Measurements from ENCODE around the gene MPZL1. TPM values are rescaled to one million over a fixed set of nuclear protein-coding genes. Genes with fewer than 3 reads are reported as not detected.

MPZL1 gene
- total and polyA plus RNA-seq, 5 donors: 20.4 to 73.7 (median 58.5) TPM

DNA sequence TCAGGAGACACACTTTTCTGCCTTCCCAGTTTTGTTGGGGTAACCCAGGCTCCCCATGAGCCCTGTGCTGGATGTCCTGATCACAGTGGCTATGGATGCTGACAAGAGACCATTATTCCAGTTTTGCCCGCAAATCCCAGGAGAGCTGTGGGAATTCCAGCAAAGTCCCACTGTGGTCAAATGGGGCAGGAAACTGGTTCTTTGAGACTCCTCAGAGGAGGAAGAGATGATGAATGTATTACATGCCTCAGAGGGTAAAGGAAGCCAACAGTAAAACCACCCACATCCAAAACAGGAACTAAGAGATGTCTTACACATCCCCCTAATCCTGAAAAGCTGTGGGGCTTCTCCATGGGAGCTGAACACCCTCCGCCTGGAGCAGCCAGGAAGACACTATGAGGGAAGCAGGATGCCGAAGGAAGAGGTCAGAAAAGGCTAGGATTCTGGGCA, 12.8 kb upstream of the MPZL1 start:
- Histone ChIP-seq H3K4me1 (ENCODE audit: control insufficient read depth, insufficient read depth, low read length) (no peaks in the 10 kb centered on the region), H3K27ac (ENCODE audit: low read length) (no peak overlapping the region), H3K9me3 (ENCODE audit: control insufficient read depth, low read length) (no peaks in the 10 kb centered on the region), H3K27me3 (ENCODE audit: control insufficient read depth, insufficient read depth) (no peaks in the 10 kb centered on the region), H3K4me3 (ENCODE audit: low read length) (no peak overlapping the region)
- DNase-seq (no peak), ATAC-seq (no peak)
- intact Hi-C loops (cut with DNase I): no loop called here
- 58% methylated on average over 3 of the region's 3 CpGs for WGBS

GRCh38 chr1:167710836-167711235, 10.9 kb upstream of the MPZL1 start:
- no peaks in the 10 kb centered on the region for H3K27me3 ChIP-seq (ENCODE audit: control insufficient read depth, insufficient read depth)
- H3K4me1 ChIP-seq (ENCODE audit: control insufficient read depth, insufficient read depth, low read length): no peaks in the 10 kb centered on the region
- no peak overlapping the region for H3K4me3 ChIP-seq (ENCODE audit: low read length)
- 92% methylated on average over 1 of the region's 1 CpG for WGBS
- ATAC-seq: no peak
- H3K9me3 ChIP-seq (ENCODE audit: control insufficient read depth, low read length): no peaks in the 10 kb centered on the region
- no peak overlapping the region for H3K27ac ChIP-seq (ENCODE audit: low read length)
- no peak for DNase-seq
- intact Hi-C loops (cut with DNase I): no loop called here

DNA sequence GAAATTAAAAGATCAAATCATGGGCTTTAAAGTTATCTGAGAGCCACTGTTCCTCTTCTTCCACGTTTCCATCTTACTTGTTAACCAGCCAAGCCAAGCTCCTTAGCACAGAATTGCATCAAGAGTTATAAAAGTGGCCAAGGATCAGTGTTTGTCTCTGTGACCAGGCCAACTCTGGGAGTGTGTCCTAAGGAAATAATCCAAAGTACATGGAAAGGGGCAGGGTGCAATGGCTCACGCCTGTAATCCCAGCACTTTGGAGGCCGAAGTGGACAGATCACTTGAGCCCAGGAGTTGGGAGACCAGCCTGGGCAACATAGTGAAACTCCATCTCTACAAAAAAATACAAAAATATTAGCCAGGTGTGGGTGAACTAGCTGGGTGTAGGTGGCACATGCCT, 10.0 kb upstream of the MPZL1 start:
- no peak overlapping the region for H3K4me3 ChIP-seq (ENCODE audit: low read length)
- peak in 1 of 2 donors; percentile 29 for ATAC-seq
- no peaks in the 10 kb centered on the region for H3K27me3 ChIP-seq (ENCODE audit: control insufficient read depth, insufficient read depth)
- intact Hi-C loops (cut with DNase I): no loop called here
- no peaks in the 10 kb centered on the region for H3K4me1 ChIP-seq (ENCODE audit: control insufficient read depth, insufficient read depth, low read length)
- 52% methylated on average over 3 of the region's 3 CpGs for WGBS
- H3K9me3 ChIP-seq (ENCODE audit: control insufficient read depth, low read length): no peaks in the 10 kb centered on the region
- DNase-seq: peak in 1 of 3 donors; percentile 73
- H3K27ac ChIP-seq (ENCODE audit: low read length): no peak overlapping the region

- WGBS: 20% methylated on average over 31 of the region's 31 CpGs
- Histone ChIP-seq H3K27ac (ENCODE audit: low read length) (peak overlapping the region; percentile 46), H3K4me3 (ENCODE audit: low read length) (peak overlapping the region; percentile 39), H3K27me3 (ENCODE audit: control insufficient read depth, insufficient read depth) (no peaks in the 10 kb centered on the region), H3K4me1 (ENCODE audit: control insufficient read depth, insufficient read depth, low read length) (no peaks in the 10 kb centered on the region), H3K9me3 (ENCODE audit: control insufficient read depth, low read length) (no peaks in the 10 kb centered on the region)
- DNase-seq (peak; percentile 28 to 80 (median 67)), ATAC-seq (peak in 1 of 2 donors; percentile 2)
- intact Hi-C loops (cut with DNase I): no loop called here
Measured at GRCh38 chr1:167713330-167714081, 8.3 kb upstream of the MPZL1 start.

DNA sequence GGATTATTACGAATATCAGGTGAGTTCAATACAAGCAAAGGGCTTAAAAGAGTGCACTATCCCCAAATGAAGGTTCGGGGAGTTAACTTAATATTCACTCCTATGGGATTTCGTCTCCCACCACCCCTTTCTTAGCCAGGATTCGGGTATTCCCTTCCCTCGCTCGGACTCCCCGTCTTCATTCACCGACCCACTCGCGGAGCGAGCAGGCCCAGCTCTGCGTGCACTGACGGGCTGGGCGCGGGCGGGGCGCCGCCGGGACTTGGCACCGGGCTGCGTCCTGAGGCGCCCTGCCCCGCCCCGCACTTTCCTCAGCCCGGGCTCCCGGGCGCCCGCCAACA, 7.7 kb upstream of the MPZL1 start:
- intact Hi-C loops (cut with DNase I): no loop called here
- peak overlapping the region; percentile 46 for H3K27ac ChIP-seq (ENCODE audit: low read length)
- H3K4me1 ChIP-seq (ENCODE audit: control insufficient read depth, insufficient read depth, low read length): no peaks in the 10 kb centered on the region
- ATAC-seq: peak; percentile 93
- H3K4me3 ChIP-seq (ENCODE audit: low read length): peak overlapping the region; percentile 39
- peak in 1 of 3 donors; percentile 96 for DNase-seq
- H3K9me3 ChIP-seq (ENCODE audit: control insufficient read depth, low read length): no peaks in the 10 kb centered on the region
- no peaks in the 10 kb centered on the region for H3K27me3 ChIP-seq (ENCODE audit: control insufficient read depth, insufficient read depth)
- under 1% methylated on average over 28 of the region's 28 CpGs for WGBS

GRCh38 chr1:167714439-167715156, 7.2 kb upstream of the MPZL1 start:
- intact Hi-C loops (cut with DNase I): no loop called here
- H3K4me3 ChIP-seq (ENCODE audit: low read length): peak overlapping the region; percentile 47

DNA sequence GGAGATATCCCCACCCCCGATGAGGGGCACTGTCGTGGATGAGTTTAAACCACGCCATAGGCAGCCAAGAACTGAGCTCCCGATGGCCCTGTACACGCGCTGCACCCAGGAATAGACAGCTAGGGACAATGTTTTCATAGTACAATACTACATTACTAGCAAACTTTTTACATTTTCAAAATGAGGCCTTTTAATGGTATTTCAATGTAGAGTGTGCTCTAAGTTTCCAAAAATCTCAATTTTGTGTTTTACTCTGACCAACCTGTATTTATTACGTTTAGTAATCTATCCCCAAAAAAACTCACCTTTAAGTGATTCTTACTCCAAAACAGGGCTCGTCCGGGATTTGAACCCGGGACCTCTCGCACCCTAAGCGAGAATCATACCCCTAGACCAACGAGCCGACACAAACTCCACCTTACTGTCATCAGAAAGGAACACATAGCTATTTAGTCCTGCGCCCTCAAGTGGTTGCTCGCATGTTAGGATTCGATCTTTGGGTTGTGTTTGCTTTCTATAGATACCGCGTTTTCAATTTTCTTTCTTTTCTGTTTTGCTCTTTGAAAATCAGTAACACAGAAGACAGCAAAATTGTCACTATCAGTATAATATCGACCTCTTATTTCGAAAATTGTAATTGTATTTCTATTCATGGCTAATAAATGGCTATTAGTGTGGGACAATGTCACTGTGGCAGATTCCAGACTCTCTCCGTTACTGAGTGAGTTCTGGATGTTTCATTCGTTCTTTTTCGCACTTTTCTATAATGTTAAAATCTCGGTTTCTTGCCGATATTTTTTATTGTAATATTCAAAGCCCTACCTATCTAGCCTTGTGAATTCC, 6.4 kb upstream of the MPZL1 start:
- H3K27ac ChIP-seq (ENCODE audit: low read length): peak overlapping the region; percentile 23
- peak; percentile 52 to 62 for ATAC-seq
- DNase-seq: peak; percentile 77 to 92 (median 89)
- no peaks in the 10 kb centered on the region for H3K4me1 ChIP-seq (ENCODE audit: control insufficient read depth, insufficient read depth, low read length)
- WGBS: under 1% methylated on average over 26 of the region's 26 CpGs
- H3K27me3 ChIP-seq (ENCODE audit: control insufficient read depth, insufficient read depth): no peaks in the 10 kb centered on the region
- intact Hi-C loops (cut with DNase I): no loop called here
- H3K9me3 ChIP-seq (ENCODE audit: control insufficient read depth, low read length): no peaks in the 10 kb centered on the region
- H3K4me3 ChIP-seq (ENCODE audit: low read length): peak overlapping the region; percentile 80

More at GRCh38 chr1:167714439-167715156, 7.2 kb upstream of the MPZL1 start:
- under 1% methylated on average over 50 of the region's 50 CpGs for WGBS
- DNase-seq (peak; percentile 75 to 96 (median 91)), ATAC-seq (peak; percentile 84 to 85)
- Histone ChIP-seq H3K4me1 (ENCODE audit: control insufficient read depth, insufficient read depth, low read length) (no peaks in the 10 kb centered on the region), H3K27me3 (ENCODE audit: control insufficient read depth, insufficient read depth) (no peaks in the 10 kb centered on the region), H3K27ac (ENCODE audit: low read length) (peak overlapping the region; percentile 46), H3K9me3 (ENCODE audit: control insufficient read depth, low read length) (no peaks in the 10 kb centered on the region)

- ATAC-seq (no peak), DNase-seq (no peak)
- H3K27ac ChIP-seq (ENCODE audit: low read length): no peak overlapping the region
- WGBS: 4% methylated on average over 4 of the region's 4 CpGs
- H3K4me3 ChIP-seq (ENCODE audit: low read length): peak overlapping the region; percentile 80
- intact Hi-C loops (cut with DNase I): no loop called here
- H3K9me3 ChIP-seq (ENCODE audit: control insufficient read depth, low read length): no peaks in the 10 kb centered on the region
- H3K27me3 ChIP-seq (ENCODE audit: control insufficient read depth, insufficient read depth): no peaks in the 10 kb centered on the region
- no peaks in the 10 kb centered on the region for H3K4me1 ChIP-seq (ENCODE audit: control insufficient read depth, insufficient read depth, low read length)
Measured at GRCh38 chr1:167716000-167716271, 5.8 kb upstream of the MPZL1 start.

DNA sequence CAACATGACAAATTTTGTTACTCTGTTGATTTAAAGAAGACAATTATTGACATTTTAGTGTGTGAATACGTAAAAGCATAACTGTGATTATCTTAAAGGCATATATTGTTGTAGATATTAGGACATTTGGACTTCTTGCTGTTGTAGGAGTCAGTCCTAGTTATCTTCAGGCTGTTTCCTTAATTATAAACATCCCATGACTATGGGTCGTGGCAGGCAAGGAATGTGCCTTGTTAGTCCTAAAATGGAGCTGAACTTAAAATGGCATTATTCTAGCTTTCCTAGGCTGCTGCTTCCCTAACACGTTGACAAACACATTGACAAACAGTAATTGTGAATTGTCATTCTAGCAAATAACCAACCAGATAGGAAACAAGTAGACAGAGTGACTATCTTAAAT, 4.4 kb upstream of the MPZL1 start:
- no peak overlapping the region for H3K27ac ChIP-seq (ENCODE audit: low read length)
- no peak for ATAC-seq
- H3K27me3 ChIP-seq (ENCODE audit: control insufficient read depth, insufficient read depth): no peaks in the 10 kb centered on the region
- DNase-seq: no peak
- WGBS: 81% methylated on average over 3 of the region's 3 CpGs
- intact Hi-C loops (cut with DNase I): no loop called here
- no peak overlapping the region for H3K4me3 ChIP-seq (ENCODE audit: low read length)
- H3K9me3 ChIP-seq (ENCODE audit: control insufficient read depth, low read length): no peaks in the 10 kb centered on the region
- no peaks in the 10 kb centered on the region for H3K4me1 ChIP-seq (ENCODE audit: control insufficient read depth, insufficient read depth, low read length)

- DNase-seq (no peak), ATAC-seq (no peak)
- H3K27me3 ChIP-seq (ENCODE audit: control insufficient read depth, insufficient read depth): no peaks in the 10 kb centered on the region
- H3K9me3 ChIP-seq (ENCODE audit: control insufficient read depth, low read length): no peaks in the 10 kb centered on the region
- intact Hi-C loops (cut with DNase I): no loop called here
- H3K4me1 ChIP-seq (ENCODE audit: control insufficient read depth, insufficient read depth, low read length): peaks cover 4% of the 10 kb centered on the region
- no peak overlapping the region for H3K27ac ChIP-seq (ENCODE audit: low read length)
- WGBS: 85% methylated on average over 7 of the region's 7 CpGs
- H3K4me3 ChIP-seq (ENCODE audit: low read length): no peak overlapping the region
Measured at GRCh38 chr1:167718914-167719691, 2.7 kb upstream of the MPZL1 start.

All from right cardiac atrium (tissue), 5 donors.